Activated B cell treated with CpG ODN at 0.5 μM for 24 hours (primary cell): ENCODE measurements around the gene CBFA2T3. TPM values are rescaled to one million over a fixed set of nuclear protein-coding genes. Genes with fewer than 3 reads are reported as not detected.

ENCODE experiments used
- ATAC-seq: fragments of 200-7000 bp; cut with Tn5 transposase; one replicate; pipeline ENCODE4 v1.10.0; 2021; ENCODE audit warnings: low read depth, mild to moderate bottlenecking, moderate library complexity
- CTCF ChIA-PET: fragments of 350-600 bp; sonication (Branson Sonifier 250); formaldehyde crosslinking; loops from one replicate; lab custom pipeline; 2021; ENCODE audit warnings: antibody characterized with exemption; lab: Charles Lee
- POLR2A ChIA-PET: fragments of 350-600 bp; sonication (Branson Sonifier 250); formaldehyde crosslinking; loops from one replicate; lab custom pipeline; 2021; ENCODE audit warnings: antibody characterized with exemption; lab: Charles Lee
- DNase-seq: peaks from one replicate; pipeline ENCODE4 v3.0.0; 2022
- H3K27ac Mint-ChIP-seq: one replicate; pipeline ENCODE4 v1.8.0; 2020; ENCODE audit warnings: mixed read lengths
- H3K27me3 Mint-ChIP-seq: one replicate; pipeline ENCODE4 v1.8.0; 2021; ENCODE audit warnings: mixed read lengths
- H3K36me3 Mint-ChIP-seq: one replicate; pipeline ENCODE4 v1.8.0; 2021; ENCODE audit warnings: low read depth, mixed read lengths
- H3K4me1 Mint-ChIP-seq: one replicate; pipeline ENCODE4 v1.8.0; 2021; ENCODE audit warnings: mixed read lengths
- H3K4me3 Mint-ChIP-seq: one replicate; pipeline ENCODE4 v1.8.0; 2020; ENCODE audit warnings: mild to moderate bottlenecking, mixed read lengths
- H3K9me3 Mint-ChIP-seq: one replicate; pipeline ENCODE4 v1.8.0; 2020; ENCODE audit warnings: mixed read lengths
- intact Hi-C: fragments of 100-400 bp; cut with micrococcal nuclease; formaldehyde crosslinking; loops from one replicate; pipeline ENCODE4 v1.15.1; 2024
- total RNA-seq: library from RNA; stranded (reverse); gene quantifications from 2 replicates; pipeline ENCODE4 v1.2.3, GENCODE V29; 2022
- TF ChIP-seq, protein P1 (sequence below): fragments of 200-600 bp; IDR thresholded peaks from one replicate; pipeline ENCODE4 v1.8.0; 2022; ENCODE audit warnings: antibody characterized with exemption, mild to moderate bottlenecking

CBFA2T3 gene
- total RNA-seq, 1 donor from 2014 or later = 63.3 TPM

- Mint-ChIP-seq H3K4me3 (no peak overlapping the region), H3K9me3 (no peaks in the 10 kb centered on the region), H3K36me3 (peaks cover 5% of the 10 kb centered on the region), H3K27ac (no peak overlapping the region), H3K4me1 (peaks cover 71% of the 10 kb centered on the region), H3K27me3 (no peaks in the 10 kb centered on the region)
- intact Hi-C loops = no loop called here
- ATAC-seq (no peak), DNase-seq (no peak)
- CTCF ChIA-PET = interaction anchor here (1.5 kb wide), 1 partner anchor 13 kb away, joined by 3 read pairs; no protein-coding TSS in a partner anchor
- POLR2A ChIA-PET = interaction anchor here (1.1 to 1.5 kb wide), 4 partner anchors 12 to 169 kb away, joined by 3 to 5 read pairs (median 3); partner anchors contain the start of gene ACSF3
- TF ChIP-seq, protein P1, sequence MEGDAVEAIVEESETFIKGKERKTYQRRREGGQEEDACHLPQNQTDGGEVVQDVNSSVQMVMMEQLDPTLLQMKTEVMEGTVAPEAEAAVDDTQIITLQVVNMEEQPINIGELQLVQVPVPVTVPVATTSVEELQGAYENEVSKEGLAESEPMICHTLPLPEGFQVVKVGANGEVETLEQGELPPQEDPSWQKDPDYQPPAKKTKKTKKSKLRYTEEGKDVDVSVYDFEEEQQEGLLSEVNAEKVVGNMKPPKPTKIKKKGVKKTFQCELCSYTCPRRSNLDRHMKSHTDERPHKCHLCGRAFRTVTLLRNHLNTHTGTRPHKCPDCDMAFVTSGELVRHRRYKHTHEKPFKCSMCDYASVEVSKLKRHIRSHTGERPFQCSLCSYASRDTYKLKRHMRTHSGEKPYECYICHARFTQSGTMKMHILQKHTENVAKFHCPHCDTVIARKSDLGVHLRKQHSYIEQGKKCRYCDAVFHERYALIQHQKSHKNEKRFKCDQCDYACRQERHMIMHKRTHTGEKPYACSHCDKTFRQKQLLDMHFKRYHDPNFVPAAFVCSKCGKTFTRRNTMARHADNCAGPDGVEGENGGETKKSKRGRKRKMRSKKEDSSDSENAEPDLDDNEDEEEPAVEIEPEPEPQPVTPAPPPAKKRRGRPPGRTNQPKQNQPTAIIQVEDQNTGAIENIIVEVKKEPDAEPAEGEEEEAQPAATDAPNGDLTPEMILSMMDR = no peak
These were observed 52.8 kb downstream of the CBFA2T3 start for GRCh38 chr16:88923926-88924833.

DNA sequence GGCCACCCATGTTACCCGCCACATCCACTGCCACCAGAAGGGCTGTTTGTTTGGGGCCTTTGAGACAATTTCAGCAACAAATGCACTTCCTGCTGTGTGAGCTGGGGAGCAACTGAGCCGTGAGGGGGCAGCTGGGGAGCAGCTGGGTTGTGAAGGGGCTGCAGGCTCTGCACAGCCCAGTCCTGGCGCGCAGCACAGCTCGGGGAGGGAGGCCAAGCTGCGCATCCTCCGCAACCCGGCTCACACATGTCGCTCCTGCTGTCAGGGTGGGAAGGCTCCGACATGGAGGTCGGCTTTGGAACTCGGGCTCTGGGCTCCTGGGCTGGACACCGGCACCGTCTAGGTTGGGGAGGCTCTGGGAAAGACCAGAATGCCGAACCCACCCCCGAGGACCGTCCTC is 53.6 kb downstream of the CBFA2T3 start:
- H3K27ac Mint-ChIP-seq = no peak overlapping the region
- H3K4me1 Mint-ChIP-seq = peaks cover 75% of the 10 kb centered on the region
- intact Hi-C loops = no loop called here
- H3K27me3 Mint-ChIP-seq = no peaks in the 10 kb centered on the region
- no peak for ATAC-seq
- TF ChIP-seq, protein P1 = no peak
- H3K36me3 Mint-ChIP-seq = peaks cover 10% of the 10 kb centered on the region
- H3K4me3 Mint-ChIP-seq = no peak overlapping the region
- no peaks in the 10 kb centered on the region for H3K9me3 Mint-ChIP-seq
- POLR2A ChIA-PET = no interaction called here
- DNase-seq = no peak
- CTCF ChIA-PET = interaction anchor here (1.5 kb wide), 1 partner anchor 14 kb away, joined by 3 read pairs; no protein-coding TSS in a partner anchor

GRCh38 chr16:88922826-88923410 is 54.1 kb downstream of the CBFA2T3 start:
- CTCF ChIA-PET = interaction anchor here (1.5 kb wide), 1 partner anchor 14 kb away, joined by 3 read pairs; no protein-coding TSS in a partner anchor
- Mint-ChIP-seq H3K27ac (peak overlapping the region; percentile 56), H3K9me3 (no peaks in the 10 kb centered on the region), H3K4me1 (peaks cover 75% of the 10 kb centered on the region), H3K36me3 (peaks cover 10% of the 10 kb centered on the region), H3K4me3 (no peak overlapping the region), H3K27me3 (no peaks in the 10 kb centered on the region)
- ATAC-seq = no peak
- intact Hi-C loops = no loop called here
- POLR2A ChIA-PET = no interaction called here
- TF ChIP-seq, protein P1 = no peak
- DNase-seq = no peak

DNA sequence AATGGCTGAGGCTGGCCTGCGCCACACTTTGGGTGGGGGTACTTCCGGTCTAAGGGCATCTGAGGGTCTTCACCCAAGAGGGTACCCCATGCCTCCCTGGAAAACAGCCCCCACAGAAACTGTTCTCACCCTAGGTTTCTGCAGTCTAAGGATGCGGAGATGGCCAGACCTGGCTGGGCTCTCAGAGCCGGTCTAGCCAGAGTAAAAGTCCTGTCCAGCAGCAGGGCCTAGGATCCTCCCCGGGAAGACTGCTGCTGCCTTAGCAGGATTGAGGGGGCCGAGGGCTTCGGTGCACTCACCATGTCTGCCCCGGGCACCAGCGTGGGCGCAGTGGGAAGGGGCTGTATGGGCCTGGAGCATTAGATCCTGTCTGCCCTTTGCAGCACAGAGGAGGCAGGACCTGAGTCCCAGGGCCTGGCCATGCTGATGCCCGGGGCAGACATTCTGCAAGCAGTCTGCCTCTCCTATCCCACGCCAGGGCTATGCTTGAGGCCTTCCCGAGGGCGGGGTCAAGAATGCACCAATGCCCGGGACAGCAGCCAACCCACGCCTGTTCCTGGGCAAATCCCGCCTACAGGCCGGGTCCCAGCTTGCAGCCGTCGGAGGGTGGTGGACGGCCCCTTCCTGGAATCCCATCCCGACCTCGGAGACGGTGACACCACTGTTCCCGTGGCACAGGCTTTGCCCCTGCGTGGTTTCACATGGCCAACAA is 54.7 kb downstream of the CBFA2T3 start:
- CTCF ChIA-PET = interaction anchor here (1.5 kb wide), 1 partner anchor 15 kb away, joined by 3 read pairs; no protein-coding TSS in a partner anchor
- Mint-ChIP-seq H3K9me3 (no peaks in the 10 kb centered on the region), H3K27me3 (no peaks in the 10 kb centered on the region), H3K36me3 (peaks cover 13% of the 10 kb centered on the region), H3K4me3 (peak overlapping the region; percentile 66), H3K27ac (peak overlapping the region; percentile 56), H3K4me1 (peaks cover 78% of the 10 kb centered on the region)
- DNase-seq (no peak), ATAC-seq (no peak)
- POLR2A ChIA-PET = interaction anchor here (0.9 to 1.3 kb wide), 3 partner anchors 45 to 177 kb away, joined by 3 to 4 read pairs (median 4); partner anchors contain the start of gene APRT
- intact Hi-C loops = no loop called here
- TF ChIP-seq, protein P1 = no peak
